ENCODE data around the gene C22orf23. TPM values are rescaled to one million over a fixed set of nuclear protein-coding genes. Genes with fewer than 3 reads are reported as not detected.
"Not testable (repeated sequence)": the region's sequence is repeated elsewhere in the genome, so short reads cannot be mapped to it uniquely, and the experiment has no call there.

Gene C22orf23
- total RNA-seq, 1 donor = 0.54 TPM

- H3K4me3 ChIP-seq (ENCODE audit: low read depth, low read length) = no peak overlapping the region
- no peak for DNase-seq (ENCODE audit: low read depth)
- no peak for TF ChIP-seq CTCF (IDR thresholded peaks at IDR 0.05; ENCODE audit: insufficient read depth, low read length)
Observed at GRCh38 chr22:37982938-37983859, 29.8 kb upstream of the C22orf23 start.

GRCh38 chr22:37982151-37982785 is 28.9 kb upstream of the C22orf23 start:
- no peak for DNase-seq (ENCODE audit: low read depth)
- no peak for TF ChIP-seq CTCF (IDR thresholded peaks at IDR 0.05; ENCODE audit: insufficient read depth, low read length)
- no peak overlapping the region for H3K4me3 ChIP-seq (ENCODE audit: low read depth, low read length)

GRCh38 chr22:37981282-37982011 is 28.0 kb upstream of the C22orf23 start:
- DNase-seq (ENCODE audit: low read depth) = no peak
- H3K4me3 ChIP-seq (ENCODE audit: low read depth, low read length) = no peak overlapping the region
- no peak for TF ChIP-seq CTCF (IDR thresholded peaks at IDR 0.05; ENCODE audit: insufficient read depth, low read length)

GRCh38 chr22:37979782-37980181 is 26.4 kb upstream of the C22orf23 start:
- H3K4me3 ChIP-seq (ENCODE audit: low read depth, low read length) = no peak overlapping the region
- DNase-seq (ENCODE audit: low read depth) = no peak

GRCh38 chr22:37976547-37976946 is 23.1 kb upstream of the C22orf23 start:
- no peak overlapping the region for H3K4me3 ChIP-seq (ENCODE audit: low read depth, low read length)
- no peak for DNase-seq (ENCODE audit: low read depth)
- TF ChIP-seq CTCF (IDR thresholded peaks at IDR 0.05; ENCODE audit: insufficient read depth, low read length) = no peak

More at GRCh38 chr22:37979782-37980181, 26.4 kb upstream of the C22orf23 start:
- no peak for TF ChIP-seq CTCF (IDR thresholded peaks at IDR 0.05; ENCODE audit: insufficient read depth, low read length)

- not testable (repeated sequence) for DNase-seq (ENCODE audit: low read depth); H3K4me3 ChIP-seq (ENCODE audit: low read depth, low read length)
Observed at GRCh38 chr22:37976022-37976421, 22.6 kb upstream of the C22orf23 start.

- H3K4me3 ChIP-seq (ENCODE audit: low read depth, low read length) = no peak overlapping the region
- TF ChIP-seq CTCF (IDR thresholded peaks at IDR 0.05; ENCODE audit: insufficient read depth, low read length) = no peak
- DNase-seq (ENCODE audit: low read depth) = no peak
Observed at GRCh38 chr22:37975153-37975552, 21.8 kb upstream of the C22orf23 start.
